KMS-11 (cell line): ENCODE data around the gene CDK19.
"Not testable (repeated sequence)": the region's sequence is repeated elsewhere in the genome, so short reads cannot be mapped to it uniquely, and the experiment has no call there.

Source experiments
- H2AFZ ChIP-seq: fragments of 200-600 bp; sonication (generic); 2 replicates; pipeline ENCODE4 v1.6.1; 2016; ENCODE audit warnings: antibody characterized with exemption, mixed run types, low read depth
- H3K27ac ChIP-seq: fragments of 200-600 bp; sonication (generic); 2 replicates; pipeline ENCODE4 v1.6.1; 2016; ENCODE audit warnings: mild to moderate bottlenecking, mixed run types
- H3K27me3 ChIP-seq: fragments of 200-600 bp; sonication (generic); 2 replicates; pipeline ENCODE4 v1.6.1; 2017; ENCODE audit warnings: mild to moderate bottlenecking, low read depth, mixed run types, moderate library complexity; ENCODE audit not compliant: insufficient read depth
- H3K36me3 ChIP-seq: fragments of 200-600 bp; sonication (generic); 2 replicates; pipeline ENCODE4 v1.6.1; 2017; ENCODE audit warnings: mild to moderate bottlenecking, mixed run types; ENCODE audit not compliant: insufficient read depth
- H3K4me1 ChIP-seq: fragments of 200-600 bp; sonication (generic); 2 replicates; pipeline ENCODE4 v1.6.1; 2016; ENCODE audit warnings: mild to moderate bottlenecking, low read depth, mixed run types; ENCODE audit not compliant: poor library complexity, severe bottlenecking
- H3K4me2 ChIP-seq: fragments of 200-600 bp; sonication (generic); 2 replicates; pipeline ENCODE4 v1.7.0; 2016; ENCODE audit warnings: mild to moderate bottlenecking, mixed run types
- H3K4me3 ChIP-seq: fragments of 200-600 bp; sonication (generic); IDR thresholded peaks from 2 replicates; pipeline ENCODE4 v1.6.1; 2017; ENCODE audit warnings: low read depth, low read length, mixed read lengths; ENCODE audit not compliant: insufficient read depth
- H3K79me2 ChIP-seq: fragments of 200-600 bp; sonication (generic); 2 replicates; pipeline ENCODE4 v1.6.1; 2016; ENCODE audit warnings: low read depth, mixed run types; ENCODE audit not compliant: insufficient read depth
- H3K9ac ChIP-seq: fragments of 200-600 bp; sonication (generic); 2 replicates; pipeline ENCODE4 v1.6.1; 2016; ENCODE audit warnings: mild to moderate bottlenecking, mixed run types
- H4K20me1 ChIP-seq: fragments of 200-600 bp; sonication (generic); 2 replicates; pipeline ENCODE4 v1.6.1; 2016; ENCODE audit warnings: mild to moderate bottlenecking, mixed run types; ENCODE audit not compliant: insufficient read depth
- TF ChIP-seq, protein P1 (sequence below): fragments of 200-600 bp; sonication (generic); conservative IDR thresholded peaks from 2 replicates; pipeline ENCODE4 v1.6.1; 2017; ENCODE audit warnings: low read depth, mild to moderate bottlenecking, antibody characterized with exemption, low read length, moderate library complexity, mixed read lengths

CDK19 gene

DNA sequence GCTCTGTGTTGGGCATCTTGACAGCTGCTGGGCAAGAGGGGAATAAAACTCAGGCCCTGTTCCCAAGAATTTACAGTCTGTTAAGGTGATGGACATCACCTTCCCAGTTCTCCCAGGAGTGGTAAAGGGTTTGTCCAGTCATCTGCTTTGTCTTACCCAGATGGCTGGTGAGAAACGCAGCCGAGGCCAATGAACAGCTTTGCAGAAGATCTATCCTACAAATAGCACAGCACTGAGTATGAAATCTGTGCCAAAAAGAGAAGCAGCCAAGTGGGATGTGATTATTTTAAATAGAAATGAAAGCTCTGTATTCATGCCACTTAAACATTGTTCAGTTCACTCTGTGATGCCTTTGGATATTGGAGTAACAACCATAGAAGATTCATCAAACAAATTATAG is 206.2 kb downstream of the CDK19 start:
- no peak overlapping the region for H3K4me2 ChIP-seq
- no peaks in the 10 kb centered on the region for H3K4me1 ChIP-seq
- H2AFZ ChIP-seq = no peak overlapping the region
- no peak overlapping the region for H3K9ac ChIP-seq
- TF ChIP-seq, protein P1, sequence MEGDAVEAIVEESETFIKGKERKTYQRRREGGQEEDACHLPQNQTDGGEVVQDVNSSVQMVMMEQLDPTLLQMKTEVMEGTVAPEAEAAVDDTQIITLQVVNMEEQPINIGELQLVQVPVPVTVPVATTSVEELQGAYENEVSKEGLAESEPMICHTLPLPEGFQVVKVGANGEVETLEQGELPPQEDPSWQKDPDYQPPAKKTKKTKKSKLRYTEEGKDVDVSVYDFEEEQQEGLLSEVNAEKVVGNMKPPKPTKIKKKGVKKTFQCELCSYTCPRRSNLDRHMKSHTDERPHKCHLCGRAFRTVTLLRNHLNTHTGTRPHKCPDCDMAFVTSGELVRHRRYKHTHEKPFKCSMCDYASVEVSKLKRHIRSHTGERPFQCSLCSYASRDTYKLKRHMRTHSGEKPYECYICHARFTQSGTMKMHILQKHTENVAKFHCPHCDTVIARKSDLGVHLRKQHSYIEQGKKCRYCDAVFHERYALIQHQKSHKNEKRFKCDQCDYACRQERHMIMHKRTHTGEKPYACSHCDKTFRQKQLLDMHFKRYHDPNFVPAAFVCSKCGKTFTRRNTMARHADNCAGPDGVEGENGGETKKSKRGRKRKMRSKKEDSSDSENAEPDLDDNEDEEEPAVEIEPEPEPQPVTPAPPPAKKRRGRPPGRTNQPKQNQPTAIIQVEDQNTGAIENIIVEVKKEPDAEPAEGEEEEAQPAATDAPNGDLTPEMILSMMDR = no peak
- H3K36me3 ChIP-seq = no peaks in the 10 kb centered on the region
- H4K20me1 ChIP-seq = no peaks in the 10 kb centered on the region
- no peak overlapping the region for H3K4me3 ChIP-seq
- H3K27ac ChIP-seq = no peak overlapping the region
- H3K27me3 ChIP-seq = no peaks in the 10 kb centered on the region
- H3K79me2 ChIP-seq = no peaks in the 10 kb centered on the region

DNA sequence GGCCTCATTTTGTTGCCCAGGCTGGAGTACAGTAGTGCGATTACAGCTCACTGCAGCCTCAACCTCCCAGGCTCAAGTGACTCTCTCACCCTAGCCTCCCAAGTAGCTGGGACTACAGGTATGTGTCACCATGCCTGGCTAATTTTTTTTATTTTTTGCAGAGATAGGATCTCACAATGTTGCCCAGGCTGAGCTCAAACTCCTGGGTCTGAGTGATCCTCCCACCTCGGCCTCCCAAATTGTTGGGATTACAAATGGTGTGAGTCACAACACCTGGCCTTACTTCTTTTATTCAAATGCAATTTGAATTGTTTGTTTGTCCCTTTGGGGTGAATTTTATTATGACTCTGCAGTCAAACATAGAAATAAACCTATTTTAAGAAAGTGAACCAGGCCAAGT is 207.1 kb downstream of the CDK19 start:
- Histone ChIP-seq H4K20me1 (no peaks in the 10 kb centered on the region), H3K27me3 (no peaks in the 10 kb centered on the region), H3K4me2 (no peak overlapping the region), H3K4me1 (no peaks in the 10 kb centered on the region), H3K4me3 (no peak overlapping the region), H3K27ac (no peak overlapping the region), H2AFZ (no peak overlapping the region), H3K36me3 (no peaks in the 10 kb centered on the region), H3K9ac (no peak overlapping the region), H3K79me2 (no peaks in the 10 kb centered on the region)
- TF ChIP-seq, protein P1 = no peak

DNA sequence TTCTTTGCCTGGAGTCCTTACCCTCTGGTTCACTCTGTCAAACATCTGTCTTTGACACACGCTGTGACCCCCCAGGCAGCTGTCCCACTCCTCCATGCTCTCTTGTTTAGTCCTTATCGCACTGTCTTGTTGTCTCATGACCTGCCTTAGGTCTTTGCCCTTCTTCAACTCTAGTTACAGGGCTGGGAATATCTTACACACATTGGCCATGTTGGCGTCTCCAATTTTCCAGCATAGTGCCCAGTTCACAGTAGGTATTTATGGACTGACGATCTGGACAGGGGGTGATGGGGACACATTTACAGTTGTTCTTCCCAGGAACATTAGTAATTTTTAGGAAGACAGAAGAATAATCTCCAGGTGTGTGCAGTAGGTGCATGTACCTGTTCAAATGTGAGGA is 209.1 kb downstream of the CDK19 start:
- Histone ChIP-seq H4K20me1 (no peaks in the 10 kb centered on the region), H3K9ac (no peak overlapping the region), H2AFZ (no peak overlapping the region), H3K4me1 (no peaks in the 10 kb centered on the region), H3K27ac (no peak overlapping the region), H3K79me2 (no peaks in the 10 kb centered on the region), H3K27me3 (no peaks in the 10 kb centered on the region), H3K4me2 (no peak overlapping the region), H3K36me3 (no peaks in the 10 kb centered on the region), H3K4me3 (no peak overlapping the region)
- TF ChIP-seq, protein P1 = no peak

DNA sequence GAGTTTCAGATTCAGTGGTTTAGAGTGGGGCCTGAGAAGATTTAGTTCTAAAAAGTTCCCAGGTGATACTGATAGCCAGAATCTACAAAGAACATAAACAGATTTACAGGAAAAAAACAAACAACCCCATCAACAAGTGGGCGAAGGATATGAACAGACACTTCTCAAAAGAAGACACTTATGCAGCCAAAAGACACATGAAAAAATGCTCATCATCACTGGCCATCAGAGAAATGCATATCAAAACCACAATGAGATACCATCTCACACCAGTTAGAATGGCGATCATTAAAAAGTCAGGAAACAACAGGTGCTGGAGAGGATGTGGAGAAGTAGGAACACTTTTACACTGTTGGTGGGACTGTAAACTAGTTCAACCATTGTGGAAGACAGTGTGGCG is 214.6 kb downstream of the CDK19 start:
- H3K79me2 ChIP-seq, H3K4me1 ChIP-seq, H3K27ac ChIP-seq, H3K4me3 ChIP-seq, H4K20me1 ChIP-seq, H2AFZ ChIP-seq, H3K9ac ChIP-seq, H3K36me3 ChIP-seq, H3K27me3 ChIP-seq, H3K4me2 ChIP-seq: not testable (repeated sequence)

DNA sequence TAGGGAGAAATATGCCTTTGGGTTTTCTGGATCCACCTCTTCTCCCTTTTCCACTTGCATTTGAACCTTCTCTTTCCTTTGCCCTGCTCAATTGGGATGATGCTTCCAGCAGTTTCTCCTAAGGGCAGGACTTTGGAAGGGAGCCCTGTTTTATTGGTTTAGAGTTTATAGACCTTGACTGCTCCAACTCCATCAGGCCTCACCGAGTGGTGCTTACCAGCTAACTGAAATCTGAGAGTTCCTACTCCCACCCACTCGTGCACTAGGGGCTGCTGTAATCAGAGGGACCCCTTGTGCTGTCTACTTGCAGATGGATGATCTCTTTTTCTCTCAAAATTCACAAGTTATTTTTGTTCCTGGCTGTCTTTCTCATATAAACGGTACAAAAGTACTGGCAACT is 217.5 kb downstream of the CDK19 start:
- Histone ChIP-seq H3K27me3 (no peaks in the 10 kb centered on the region), H3K27ac (no peak overlapping the region), H4K20me1 (no peaks in the 10 kb centered on the region), H3K9ac (no peak overlapping the region), H2AFZ (no peak overlapping the region), H3K36me3 (no peaks in the 10 kb centered on the region), H3K4me2 (no peak overlapping the region), H3K4me1 (no peaks in the 10 kb centered on the region), H3K4me3 (no peak overlapping the region), H3K79me2 (no peaks in the 10 kb centered on the region)
- TF ChIP-seq, protein P1 = no peak
